Left colon (tissue), 2 donors: Measurements from ENCODE around the gene FAM187B. TPM values are rescaled to one million over a fixed set of nuclear protein-coding genes. Genes with fewer than 3 reads are reported as not detected.
"Not testable (repeated sequence)": the region's sequence is repeated elsewhere in the genome, so short reads cannot be mapped to it uniquely, and the experiment has no call there.

Source experiments
- ATAC-seq: fragments of 200-7000 bp; cut with Tn5 transposase; one replicate; pipeline ENCODE4 v1.9.1; 2020; ENCODE audit warnings: mild to moderate bottlenecking, moderate library complexity
- DNase-seq, 2 donors: peaks; one replicate each; pipeline ENCODE4 v3.0.0-alpha.2; 2020
- intact Hi-C, 2 donors: fragments of 100-400 bp; cut with DNase I in 1 of 2; cut with micrococcal nuclease in 1 of 2; formaldehyde crosslinking; loops; one replicate each; pipeline versions ENCODE4 v1.11.2 to v1.14.0; 2022; cut with DNase I, micrococcal nuclease
- total RNA-seq, 2 donors: library from RNA; stranded (reverse); fragmentation: NEBNext Ultra II Directional; extraction: Animal tissue kit (Norgen Biotek cat#: 25700); gene quantifications; one replicate each; pipeline ENCODE4 v1.2.1, GENCODE V29; 2021
- donor health status: DM: no; HTN: no; CAD: no.
- donor health status: DM: yes; HTN: yes; CAD: no.

The FAM187B gene
- total RNA-seq, 2 donors from 2014 or later, result not detected

DNA sequence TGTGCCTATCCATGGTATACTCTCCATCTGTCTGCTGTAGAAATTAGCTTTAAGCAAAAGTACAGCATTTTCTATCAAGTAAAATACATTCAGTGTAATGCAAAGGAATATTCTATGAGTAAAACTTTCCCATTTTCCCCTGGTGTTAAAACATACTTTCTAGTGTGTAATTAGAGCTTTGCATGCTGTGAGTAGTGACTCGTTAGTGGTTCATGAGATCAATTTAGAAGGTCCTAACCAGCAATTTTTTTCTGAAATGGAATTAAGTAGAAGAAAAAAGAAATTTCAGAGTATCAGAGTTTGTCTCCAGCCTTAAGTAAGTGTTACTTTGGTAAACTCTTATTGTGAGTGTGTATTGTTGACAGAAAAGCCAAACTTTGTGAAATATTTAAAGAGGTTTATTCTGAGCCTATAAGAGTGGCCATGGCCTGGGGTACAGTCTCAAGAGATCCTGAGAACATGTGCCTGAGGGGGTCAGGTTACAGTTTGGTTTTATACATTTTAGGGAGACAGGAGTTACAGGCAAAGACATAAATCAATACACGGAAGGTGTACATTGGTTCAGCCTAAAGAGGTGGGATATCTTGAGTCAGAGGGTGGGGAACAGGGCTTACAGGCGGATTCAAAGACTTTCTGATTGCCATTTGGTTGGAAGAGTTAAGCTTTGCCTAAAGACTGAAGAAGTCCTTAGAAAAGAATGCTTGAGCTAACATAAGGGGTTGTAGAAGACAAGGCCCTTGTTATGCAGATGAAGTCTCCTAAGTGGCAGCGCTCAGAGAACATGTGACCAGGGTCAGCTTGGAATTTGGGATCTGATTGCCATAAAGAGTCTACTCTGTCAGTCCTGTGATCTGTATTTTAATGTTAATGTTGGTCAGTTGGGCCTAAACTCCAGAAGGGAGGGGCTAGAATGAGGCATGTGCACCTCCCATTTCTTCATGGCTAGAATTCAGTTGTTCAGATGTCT is 25.5 kb downstream of the FAM187B start:
- ATAC-seq, result no peak
- intact Hi-C loops, result no loop called here

DNA sequence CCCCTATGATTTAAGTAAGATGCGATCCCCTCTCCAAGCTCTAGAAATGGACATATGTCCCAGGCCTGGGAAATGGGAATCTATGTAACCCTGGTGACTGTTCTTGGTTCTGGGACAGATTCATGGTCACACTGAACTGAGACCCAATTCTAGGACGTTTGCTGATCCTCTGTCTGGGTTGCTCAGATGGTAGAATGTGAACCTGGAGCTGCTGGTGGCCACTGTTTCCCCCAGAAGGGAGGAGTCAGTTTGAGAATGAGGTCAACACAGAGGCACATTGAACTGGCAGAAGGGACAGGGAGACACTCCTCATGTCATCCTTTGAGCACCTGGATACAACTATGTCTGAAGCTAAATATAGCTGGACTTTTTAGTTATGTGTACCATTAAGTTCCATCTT is 29.1 kb downstream of the FAM187B start:
- DNase-seq, result no peak
- intact Hi-C loops, result no loop called here
- ATAC-seq, result no peak

More for the DNA sequence above, 25.5 kb downstream of the FAM187B start:
- no peak for DNase-seq

DNA sequence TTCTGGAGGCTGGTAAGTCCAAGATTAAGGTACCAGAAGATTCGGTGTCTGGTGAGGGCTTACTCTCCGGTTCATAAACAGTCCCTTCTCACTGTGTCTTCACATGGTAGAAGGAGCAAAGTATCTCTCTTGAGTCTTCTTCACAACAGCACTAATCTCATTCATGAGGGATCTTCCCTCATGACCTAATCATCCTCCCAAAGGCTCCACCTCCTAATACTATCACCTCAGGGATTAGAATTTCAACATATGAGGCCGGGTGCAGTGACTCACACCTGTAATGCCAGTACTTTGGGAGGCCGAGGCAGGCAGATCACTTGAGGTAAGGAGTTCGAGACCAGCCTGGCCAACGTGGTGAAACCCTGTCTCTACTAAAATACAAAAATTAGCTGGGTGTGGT is 31.7 kb downstream of the FAM187B start:
- DNase-seq, intact Hi-C loops, ATAC-seq: not testable (repeated sequence)

DNA sequence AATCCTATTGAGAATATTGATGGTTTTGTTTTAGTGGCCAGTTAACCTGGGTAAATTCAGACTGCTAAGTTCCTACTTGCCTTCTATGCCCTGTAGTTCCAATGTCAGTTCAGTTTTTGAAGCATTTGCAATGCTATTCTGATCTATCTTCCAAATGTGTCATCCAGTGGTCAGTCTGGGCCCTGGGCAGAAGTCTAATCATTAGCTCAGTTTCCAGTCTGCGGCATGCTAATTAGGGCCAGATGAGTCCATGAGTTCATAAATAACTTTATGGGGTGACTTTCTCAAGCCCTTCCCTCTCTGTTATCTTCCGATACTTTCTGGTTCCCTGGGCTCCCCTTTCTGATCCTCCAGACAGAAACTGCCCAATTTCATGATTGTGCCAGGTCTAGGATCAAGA is 32.7 kb downstream of the FAM187B start:
- intact Hi-C loops, result no loop called here
- ATAC-seq (no peak), DNase-seq (no peak)

DNA sequence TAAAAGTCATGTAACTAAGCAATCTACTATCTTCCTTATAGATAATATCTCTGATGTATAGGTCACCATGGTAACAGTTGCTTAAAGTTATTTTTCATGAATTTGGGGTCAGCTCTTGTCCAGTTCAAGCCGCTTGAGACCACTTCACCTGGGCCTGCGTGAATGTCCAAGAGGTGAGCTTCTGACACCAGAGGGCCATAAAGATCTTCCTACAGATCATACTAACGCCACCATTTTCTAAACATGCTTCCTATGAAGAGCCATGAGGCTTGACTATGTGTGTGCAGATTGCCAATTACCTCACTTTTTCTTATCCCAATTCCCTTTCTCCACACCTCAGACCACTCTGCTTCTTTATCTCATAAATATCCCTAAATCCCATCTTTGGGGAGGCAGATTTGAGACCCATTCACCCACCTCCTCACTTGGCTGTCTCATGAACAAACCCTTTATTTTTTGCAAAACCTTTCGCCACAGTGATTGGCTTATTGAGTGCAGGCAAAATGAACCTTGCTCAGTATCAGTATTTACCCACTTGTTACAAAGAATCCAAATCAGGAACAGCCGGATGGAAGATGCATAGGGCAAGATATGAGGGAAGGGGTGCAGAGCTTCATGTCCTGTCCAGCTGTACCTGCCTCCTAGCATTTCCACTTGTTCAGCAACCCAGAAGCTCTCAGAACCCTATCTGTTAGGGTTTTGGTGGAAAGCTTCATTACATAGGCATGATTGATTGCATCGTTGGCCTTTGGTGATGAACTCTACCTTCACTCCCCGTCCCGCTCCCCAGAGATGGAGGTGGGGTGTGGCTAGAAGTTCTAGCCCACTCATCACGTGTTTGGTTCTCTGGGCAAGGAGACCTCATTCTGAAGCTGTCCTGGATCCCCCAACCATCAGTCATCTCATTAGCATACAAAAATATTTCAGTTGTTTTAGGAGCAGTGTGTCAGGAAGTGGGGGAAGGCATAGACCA is 34.2 kb downstream of the FAM187B start:
- intact Hi-C loops, result no loop called here
- no peak for DNase-seq
- no peak for ATAC-seq

DNA sequence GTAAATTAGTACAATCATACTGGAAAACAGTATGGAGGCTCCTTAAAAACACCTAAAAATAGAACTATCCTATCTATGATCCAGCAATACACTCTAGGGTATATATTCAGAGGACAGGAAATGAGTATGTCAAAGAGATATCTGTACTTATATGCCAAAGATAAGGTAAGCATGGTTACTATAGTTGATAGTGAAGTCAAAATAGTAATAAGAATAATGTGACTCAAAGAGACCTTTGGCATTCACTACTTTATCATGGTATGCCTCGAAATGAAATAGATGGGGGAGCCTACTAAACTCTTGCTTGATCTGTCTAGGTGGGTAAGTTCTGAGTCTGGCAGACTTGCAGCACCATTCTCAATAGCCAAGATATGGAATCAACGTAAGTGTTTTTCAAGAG is 43.7 kb downstream of the FAM187B start:
- DNase-seq, result no peak
- intact Hi-C loops, result no loop called here
- ATAC-seq, result no peak

DNA sequence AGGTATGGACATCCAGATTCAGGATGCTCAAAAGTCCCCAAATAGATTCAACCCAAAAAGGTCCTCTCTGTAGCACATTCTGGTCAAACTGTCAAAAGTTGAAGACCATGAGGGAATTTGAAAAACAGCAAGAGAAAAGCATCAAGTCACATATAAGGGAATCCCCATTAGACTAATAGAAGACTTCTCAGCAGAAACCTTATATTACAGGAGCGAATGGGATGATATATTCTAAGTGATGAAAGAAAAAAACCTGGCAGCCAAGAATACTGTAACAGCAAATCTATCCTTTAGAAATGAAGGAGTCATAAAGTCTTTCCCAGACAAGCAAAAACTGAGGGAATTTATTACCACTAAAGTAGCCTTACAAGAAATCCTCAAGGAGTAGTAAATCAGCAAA is 44.3 kb downstream of the FAM187B start:
- intact Hi-C loops, result no loop called here

DNA sequence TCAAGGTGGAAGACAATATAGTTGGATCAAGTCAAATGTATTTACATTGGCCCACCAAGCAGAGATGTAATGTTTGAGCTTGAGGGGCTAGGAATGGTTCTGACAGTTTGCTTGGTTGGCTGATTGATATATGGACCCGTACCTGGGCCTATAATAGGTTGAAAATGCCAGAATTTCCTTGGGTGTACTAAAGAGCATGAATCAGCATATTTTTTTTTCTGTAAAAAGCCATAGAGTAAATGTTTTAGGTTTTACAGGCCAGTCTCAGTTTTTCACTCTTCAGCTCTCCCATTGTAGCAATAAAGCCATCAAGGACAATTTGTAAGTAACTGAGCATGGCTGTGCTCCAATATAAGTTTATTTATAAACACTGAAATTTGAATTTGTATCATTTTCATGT is 47.2 kb downstream of the FAM187B start:
- ATAC-seq (no peak), DNase-seq (no peak)
- intact Hi-C loops, result no loop called here

More for the DNA sequence above, 44.3 kb downstream of the FAM187B start:
- ATAC-seq (no peak), DNase-seq (no peak)

DNA sequence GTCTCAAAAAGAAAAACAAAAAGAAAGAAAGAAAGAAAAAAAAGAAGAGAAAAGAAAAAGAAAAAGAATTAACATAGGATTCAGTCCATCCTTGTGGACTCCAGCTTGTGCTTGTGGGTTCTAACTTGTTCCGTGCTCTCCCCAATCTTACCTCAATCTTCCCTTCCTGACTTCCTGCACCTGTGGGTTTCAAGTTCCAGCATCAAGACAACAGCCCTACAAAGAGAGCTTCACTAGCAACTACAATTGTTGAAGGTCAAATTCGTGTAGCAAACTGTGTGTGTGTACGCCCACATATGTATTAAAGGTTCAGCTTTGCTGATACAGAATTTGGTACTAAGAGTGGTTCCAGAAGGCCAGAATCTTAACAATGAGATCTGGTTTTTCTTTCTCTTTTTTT is 48.7 kb downstream of the FAM187B start:
- ATAC-seq (no peak), DNase-seq (no peak)
- intact Hi-C loops, result no loop called here

DNA sequence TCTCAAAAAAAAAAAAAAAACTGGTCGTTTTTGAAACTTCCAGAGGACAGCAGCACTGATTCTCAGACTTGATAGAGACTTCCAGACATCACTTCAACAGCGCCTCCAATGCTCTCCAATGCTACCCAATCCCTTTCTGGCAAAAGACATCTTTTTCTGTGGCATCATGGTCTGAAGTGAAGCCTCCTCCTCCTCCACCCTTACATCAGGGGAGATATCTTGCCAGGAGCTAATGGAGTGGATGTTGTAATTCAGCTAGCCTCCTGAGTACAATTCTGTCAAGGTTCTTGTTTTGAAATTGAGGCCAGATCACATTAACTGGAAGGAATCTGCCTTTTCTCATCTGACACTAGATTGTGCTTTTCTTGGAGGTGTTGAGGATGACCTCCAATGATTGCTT is 49.8 kb downstream of the FAM187B start:
- intact Hi-C loops, result no loop called here
- no peak for DNase-seq
- ATAC-seq, result no peak

DNA sequence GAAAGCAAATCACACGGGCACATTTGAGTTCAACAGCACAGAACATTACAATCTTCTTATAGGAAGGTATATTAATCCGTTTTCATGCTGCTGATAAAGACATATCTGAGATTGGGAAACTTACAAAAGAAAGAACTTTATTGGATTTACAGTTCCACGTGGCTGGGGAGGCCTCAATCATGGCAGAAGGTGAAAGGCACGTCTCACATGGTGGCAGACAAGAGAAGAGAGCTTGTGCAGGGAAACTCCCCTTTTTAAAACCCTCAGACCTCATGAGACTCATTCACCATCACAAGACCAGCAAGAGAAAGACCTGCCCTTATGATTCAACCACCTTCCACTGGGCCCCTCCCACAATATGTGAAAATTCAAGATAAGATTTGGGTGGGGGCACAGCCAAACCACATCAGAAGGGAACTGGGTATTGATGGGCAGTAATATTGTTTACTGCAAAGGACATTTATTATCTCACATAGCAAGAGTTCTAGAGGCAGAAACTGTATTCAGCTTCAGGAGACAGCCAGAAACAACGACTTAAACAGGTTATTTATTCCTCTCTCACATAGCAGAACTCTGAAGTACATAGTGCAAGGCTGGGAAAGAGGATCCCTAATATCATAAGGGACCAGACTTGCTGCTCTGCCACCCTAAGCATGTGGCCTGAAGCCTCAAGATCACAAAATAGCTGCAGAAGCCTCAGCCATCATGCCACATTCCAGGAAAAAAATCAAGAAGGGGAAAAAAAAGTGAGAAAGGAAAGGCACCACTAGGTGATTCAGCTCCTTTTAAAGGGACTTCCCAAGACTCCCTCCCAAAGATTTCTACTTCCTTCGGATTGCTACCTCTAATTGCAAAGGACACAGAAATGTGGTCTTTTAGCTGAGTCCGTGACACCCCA is 50.9 kb downstream of the FAM187B start:
- intact Hi-C loops, result no loop called here
- DNase-seq (no peak), ATAC-seq (no peak)

DNA sequence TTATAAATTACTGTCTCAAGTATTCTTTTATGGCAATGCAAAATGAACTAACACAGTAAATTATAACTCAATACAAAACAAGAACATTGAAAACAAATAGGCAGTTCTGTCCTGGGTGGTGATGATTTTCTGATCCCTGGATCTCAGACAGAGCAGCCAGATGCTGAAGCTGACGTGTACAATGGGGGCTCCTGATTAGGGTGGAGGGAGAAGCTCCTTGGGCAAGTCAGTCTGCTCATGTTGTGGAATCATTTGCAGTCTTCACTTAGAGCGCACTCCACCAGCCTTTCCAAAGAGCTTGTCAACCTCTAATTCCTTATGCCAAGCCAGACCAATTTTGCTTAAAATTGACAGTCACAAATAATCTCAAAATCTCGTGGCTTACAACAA is 52.4 kb downstream of the FAM187B start:
- intact Hi-C loops, result no loop called here
- no peak for DNase-seq
- no peak for ATAC-seq

Other genes with a start within 250 kb of the FAM187B start
- gene GRAMD1A, start 228.4 kb downstream of the FAM187B start, total RNA-seq, result 10 to 100 TPM; 17.1 to 32.3 TPM
- gene SCN1B, start 198.3 kb downstream of the FAM187B start, total RNA-seq, result 1 to 10 TPM; 2.2 to 4.1 TPM
- gene HPN, start 187.0 kb downstream of the FAM187B start, total RNA-seq, result 1 to 10 TPM in 1 of 2 donors, under 1 TPM in 1; 0.95 to 1.1 TPM
- 1,000 to 10,000 TPM; 4,169 to 4,218 TPM for gene FXYD3, start 112.9 kb downstream of the FAM187B start, total RNA-seq
- gene LGI4, start 93.7 kb downstream of the FAM187B start, total RNA-seq, result 10 to 100 TPM in 1 of 2 donors, 1 to 10 TPM in 1; 9.7 to 14.2 TPM
- gene FXYD1, start 89.9 kb downstream of the FAM187B start, total RNA-seq, result 10 to 100 TPM in 1 of 2 donors, 1 to 10 TPM in 1; 7.7 to 30.3 TPM
- not detected for gene FXYD7, start 85.5 kb downstream of the FAM187B start, total RNA-seq
- 10 to 100 TPM; 14.9 to 18.3 TPM for gene FXYD5, start 74.0 kb downstream of the FAM187B start, total RNA-seq
- 100 to 1,000 TPM; 323 to 324 TPM for gene LSR, start 20.3 kb upstream of the FAM187B start, total RNA-seq
- 10 to 100 TPM; 85.9 to 96.2 TPM for gene USF2, start 40.2 kb upstream of the FAM187B start, total RNA-seq
- gene HAMP, start 53.8 kb upstream of the FAM187B start, total RNA-seq, result not detected
- not detected for gene MAG, start 63.4 kb upstream of the FAM187B start, total RNA-seq
- gene CD22, start 100.4 kb upstream of the FAM187B start, total RNA-seq, result 1 to 10 TPM; 2.5 to 3.2 TPM
- under 1 TPM in 1 of 2 donors, not detected in 1; 0.11 TPM for gene FFAR1, start 119.2 kb upstream of the FAM187B start, total RNA-seq
- not detected for gene FFAR3, start 129.7 kb upstream of the FAM187B start, total RNA-seq
- not detected for gene GPR42, start 142.3 kb upstream of the FAM187B start, total RNA-seq
- 1 to 10 TPM; 1.2 to 1.8 TPM for gene FFAR2, start 219.5 kb upstream of the FAM187B start, total RNA-seq